Measurements from ENCODE around the gene LMLN.

Gene LMLN

DNA sequence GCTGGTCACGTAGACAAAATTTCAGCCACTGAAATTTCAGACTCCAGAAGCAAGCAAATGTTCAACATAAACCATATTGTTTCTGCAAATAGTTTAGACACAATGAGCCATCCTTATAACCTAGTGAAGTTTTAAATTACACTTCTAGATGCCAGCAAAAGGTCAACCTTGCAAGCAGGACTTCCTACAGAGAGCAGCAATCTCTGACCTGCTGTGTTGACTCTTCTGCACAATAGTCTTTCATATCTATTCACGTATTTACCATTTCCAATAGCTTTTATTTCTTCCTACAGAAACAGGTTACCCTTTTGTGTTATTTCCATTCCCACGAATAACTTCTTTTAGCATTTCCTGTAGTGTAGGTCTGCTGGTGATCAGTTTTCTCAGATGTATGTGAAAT, 10.6 kb downstream of the LMLN start:
- TF ChIP-seq ARNTL (CRISPR knock-in tag; IDR thresholded peaks at IDR 0.05; ENCODE audit: borderline replicate concordance, low read depth) (no peak), ESRRG (CRISPR knock-in tag; IDR thresholded peaks at IDR 0.05) (no peak), CSDC2 (CRISPR knock-in tag; IDR thresholded peaks at IDR 0.05) (no peak), ZFP3 (CRISPR knock-in tag; IDR thresholded peaks at IDR 0.05) (no peak), OSR1 (CRISPR knock-in tag; IDR thresholded peaks at IDR 0.05) (no peak), BACH2 (CRISPR knock-in tag; IDR thresholded peaks at IDR 0.05; ENCODE audit: borderline replicate concordance) (no peak)
- TF ChIP-seq, protein P1, sequence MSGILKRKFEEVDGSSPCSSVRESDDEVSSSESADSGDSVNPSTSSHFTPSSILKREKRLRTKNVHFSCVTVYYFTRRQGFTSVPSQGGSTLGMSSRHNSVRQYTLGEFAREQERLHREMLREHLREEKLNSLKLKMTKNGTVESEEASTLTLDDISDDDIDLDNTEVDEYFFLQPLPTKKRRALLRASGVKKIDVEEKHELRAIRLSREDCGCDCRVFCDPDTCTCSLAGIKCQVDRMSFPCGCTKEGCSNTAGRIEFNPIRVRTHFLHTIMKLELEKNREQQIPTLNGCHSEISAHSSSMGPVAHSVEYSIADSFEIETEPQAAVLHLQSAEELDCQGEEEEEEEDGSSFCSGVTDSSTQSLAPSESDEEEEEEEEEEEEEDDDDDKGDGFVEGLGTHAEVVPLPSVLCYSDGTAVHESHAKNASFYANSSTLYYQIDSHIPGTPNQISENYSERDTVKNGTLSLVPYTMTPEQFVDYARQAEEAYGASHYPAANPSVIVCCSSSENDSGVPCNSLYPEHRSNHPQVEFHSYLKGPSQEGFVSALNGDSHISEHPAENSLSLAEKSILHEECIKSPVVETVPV (CRISPR knock-in tag; IDR thresholded peaks at IDR 0.05), result no peak
- TF ChIP-seq, protein P2, sequence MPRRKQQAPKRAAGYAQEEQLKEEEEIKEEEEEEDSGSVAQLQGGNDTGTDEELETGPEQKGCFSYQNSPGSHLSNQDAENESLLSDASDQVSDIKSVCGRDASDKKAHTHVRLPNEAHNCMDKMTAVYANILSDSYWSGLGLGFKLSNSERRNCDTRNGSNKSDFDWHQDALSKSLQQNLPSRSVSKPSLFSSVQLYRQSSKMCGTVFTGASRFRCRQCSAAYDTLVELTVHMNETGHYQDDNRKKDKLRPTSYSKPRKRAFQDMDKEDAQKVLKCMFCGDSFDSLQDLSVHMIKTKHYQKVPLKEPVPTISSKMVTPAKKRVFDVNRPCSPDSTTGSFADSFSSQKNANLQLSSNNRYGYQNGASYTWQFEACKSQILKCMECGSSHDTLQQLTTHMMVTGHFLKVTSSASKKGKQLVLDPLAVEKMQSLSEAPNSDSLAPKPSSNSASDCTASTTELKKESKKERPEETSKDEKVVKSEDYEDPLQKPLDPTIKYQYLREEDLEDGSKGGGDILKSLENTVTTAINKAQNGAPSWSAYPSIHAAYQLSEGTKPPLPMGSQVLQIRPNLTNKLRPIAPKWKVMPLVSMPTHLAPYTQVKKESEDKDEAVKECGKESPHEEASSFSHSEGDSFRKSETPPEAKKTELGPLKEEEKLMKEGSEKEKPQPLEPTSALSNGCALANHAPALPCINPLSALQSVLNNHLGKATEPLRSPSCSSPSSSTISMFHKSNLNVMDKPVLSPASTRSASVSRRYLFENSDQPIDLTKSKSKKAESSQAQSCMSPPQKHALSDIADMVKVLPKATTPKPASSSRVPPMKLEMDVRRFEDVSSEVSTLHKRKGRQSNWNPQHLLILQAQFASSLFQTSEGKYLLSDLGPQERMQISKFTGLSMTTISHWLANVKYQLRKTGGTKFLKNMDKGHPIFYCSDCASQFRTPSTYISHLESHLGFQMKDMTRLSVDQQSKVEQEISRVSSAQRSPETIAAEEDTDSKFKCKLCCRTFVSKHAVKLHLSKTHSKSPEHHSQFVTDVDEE (CRISPR knock-in tag; IDR thresholded peaks at IDR 0.05), result no peak
- TF ChIP-seq, protein P3, sequence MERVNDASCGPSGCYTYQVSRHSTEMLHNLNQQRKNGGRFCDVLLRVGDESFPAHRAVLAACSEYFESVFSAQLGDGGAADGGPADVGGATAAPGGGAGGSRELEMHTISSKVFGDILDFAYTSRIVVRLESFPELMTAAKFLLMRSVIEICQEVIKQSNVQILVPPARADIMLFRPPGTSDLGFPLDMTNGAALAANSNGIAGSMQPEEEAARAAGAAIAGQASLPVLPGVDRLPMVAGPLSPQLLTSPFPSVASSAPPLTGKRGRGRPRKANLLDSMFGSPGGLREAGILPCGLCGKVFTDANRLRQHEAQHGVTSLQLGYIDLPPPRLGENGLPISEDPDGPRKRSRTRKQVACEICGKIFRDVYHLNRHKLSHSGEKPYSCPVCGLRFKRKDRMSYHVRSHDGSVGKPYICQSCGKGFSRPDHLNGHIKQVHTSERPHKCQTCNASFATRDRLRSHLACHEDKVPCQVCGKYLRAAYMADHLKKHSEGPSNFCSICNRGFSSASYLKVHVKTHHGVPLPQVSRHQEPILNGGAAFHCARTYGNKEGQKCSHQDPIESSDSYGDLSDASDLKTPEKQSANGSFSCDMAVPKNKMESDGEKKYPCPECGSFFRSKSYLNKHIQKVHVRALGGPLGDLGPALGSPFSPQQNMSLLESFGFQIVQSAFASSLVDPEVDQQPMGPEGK (CRISPR knock-in tag; IDR thresholded peaks at IDR 0.05; ENCODE audit: borderline replicate concordance), result no peak
- no peak for ATAC-seq

DNA sequence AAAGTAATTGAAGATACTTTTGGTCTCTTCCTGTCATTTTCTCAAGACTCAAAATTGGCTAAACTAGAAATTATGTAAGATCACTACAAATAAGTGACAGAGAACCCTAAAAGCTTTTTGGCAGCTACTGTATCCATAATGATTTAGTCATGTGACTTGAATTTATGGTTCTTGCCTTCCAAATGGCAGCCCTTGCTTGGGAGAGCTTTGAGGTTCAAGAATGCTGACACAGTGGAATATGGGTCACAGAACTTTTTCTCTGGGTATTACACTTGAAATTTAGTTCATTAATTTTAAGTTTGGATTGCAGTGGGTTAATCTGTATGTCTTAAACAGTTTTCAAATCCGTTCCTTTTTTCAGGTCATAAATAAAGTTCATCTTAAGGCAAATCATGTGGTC, 14.0 kb downstream of the LMLN start:
- no peak for ATAC-seq
- TF ChIP-seq PPARA (CRISPR knock-in tag; IDR thresholded peaks at IDR 0.05; ENCODE audit: borderline replicate concordance), result no peak
- TF ChIP-seq, protein P2 (CRISPR knock-in tag; IDR thresholded peaks at IDR 0.05), result no peak
- no peak for TF ChIP-seq ISL1 (CRISPR knock-in tag; IDR thresholded peaks at IDR 0.05)
- TF ChIP-seq TOX (CRISPR knock-in tag; IDR thresholded peaks at IDR 0.05; ENCODE audit: borderline replicate concordance), result no peak
- TF ChIP-seq BACH2 (CRISPR knock-in tag; IDR thresholded peaks at IDR 0.05; ENCODE audit: borderline replicate concordance), result no peak
- TF ChIP-seq TCF4 (CRISPR knock-in tag; IDR thresholded peaks at IDR 0.05; ENCODE audit: borderline replicate concordance), result no peak
- TF ChIP-seq ZNF565 (CRISPR knock-in tag; conservative IDR thresholded peaks at IDR 0.05; ENCODE audit: low read depth), result no peak
- no peak for TF ChIP-seq ZNF70 (CRISPR knock-in tag; IDR thresholded peaks at IDR 0.05)
- no peak for TF ChIP-seq ZNF8 (CRISPR knock-in tag; IDR thresholded peaks at IDR 0.05)
- TF ChIP-seq OSR1 (CRISPR knock-in tag; IDR thresholded peaks at IDR 0.05), result no peak
- TF ChIP-seq, protein P1 (CRISPR knock-in tag; IDR thresholded peaks at IDR 0.05), result no peak
- TF ChIP-seq GLIS3 (CRISPR knock-in tag; IDR thresholded peaks at IDR 0.05), result no peak

DNA sequence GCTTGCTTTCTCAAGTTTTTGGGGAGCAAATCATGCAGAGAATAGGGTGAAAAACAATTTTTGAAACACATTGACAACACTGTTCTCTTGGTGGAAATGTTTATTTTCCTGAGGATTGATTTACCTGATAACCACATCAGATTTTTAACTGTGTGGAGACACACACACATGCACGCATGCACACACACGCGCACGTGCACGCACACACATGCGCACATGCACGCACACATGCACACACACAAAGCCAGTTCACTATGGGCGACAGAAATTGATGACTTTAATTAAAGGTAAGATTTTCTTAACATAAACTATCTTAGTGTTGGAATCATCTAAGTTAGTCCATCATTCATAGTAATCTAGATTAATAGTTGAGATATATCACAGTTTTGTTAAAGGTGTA, 15.3 kb downstream of the LMLN start:
- no peak for TF ChIP-seq ESRRG (CRISPR knock-in tag; IDR thresholded peaks at IDR 0.05)
- TF ChIP-seq GLIS3 (CRISPR knock-in tag; IDR thresholded peaks at IDR 0.05), result no peak
- TF ChIP-seq ISL1 (CRISPR knock-in tag; IDR thresholded peaks at IDR 0.05), result no peak
- no peak for TF ChIP-seq TOX (CRISPR knock-in tag; IDR thresholded peaks at IDR 0.05; ENCODE audit: borderline replicate concordance)
- TF ChIP-seq SNAI2 (CRISPR knock-in tag; IDR thresholded peaks at IDR 0.05), result no peak
- TF ChIP-seq TCF4 (CRISPR knock-in tag; IDR thresholded peaks at IDR 0.05; ENCODE audit: borderline replicate concordance), result no peak
- ATAC-seq, result no peak
